GM19099 (cell line): ENCODE data around the gene APBB1IP.

Source experiments
- POLR2A ChIP-seq: IDR thresholded peaks from 3 replicates; pipeline ENCODE4 v1.6.1; 2011; ENCODE audit warnings: low read depth; ENCODE audit not compliant: insufficient read length; ENCODE audit errors: extremely low read depth

APBB1IP gene

GRCh38 chr10:26550774-26551526, 112.8 kb downstream of the APBB1IP start:
- no peak for TF ChIP-seq POLR2A

GRCh38 chr10:26554246-26554645, 116.1 kb downstream of the APBB1IP start:
- TF ChIP-seq POLR2A, result no peak

GRCh38 chr10:26555719-26556368, 117.7 kb downstream of the APBB1IP start:
- no peak for TF ChIP-seq POLR2A

GRCh38 chr10:26556748-26557640, 118.9 kb downstream of the APBB1IP start:
- TF ChIP-seq POLR2A, result no peak

- no peak for TF ChIP-seq POLR2A
Observed at GRCh38 chr10:26557641-26558014, 119.5 kb downstream of the APBB1IP start.

GRCh38 chr10:26566525-26567350, 128.6 kb downstream of the APBB1IP start:
- TF ChIP-seq POLR2A, result no peak

- TF ChIP-seq POLR2A, result no peak
Observed at GRCh38 chr10:26567351-26567721, 129.2 kb downstream of the APBB1IP start.

- TF ChIP-seq POLR2A, result no peak
Observed at GRCh38 chr10:26571655-26572054, 133.5 kb downstream of the APBB1IP start.

- TF ChIP-seq POLR2A, result no peak
Observed at GRCh38 chr10:26573674-26574073, 135.5 kb downstream of the APBB1IP start.

- TF ChIP-seq POLR2A, result no peak
Observed at GRCh38 chr10:26574783-26575182, 136.6 kb downstream of the APBB1IP start.

- TF ChIP-seq POLR2A, result no peak
Observed at GRCh38 chr10:26579256-26580063, 141.3 kb downstream of the APBB1IP start.

- no peak for TF ChIP-seq POLR2A
Observed at GRCh38 chr10:26586211-26586610, 148.1 kb downstream of the APBB1IP start.

- TF ChIP-seq POLR2A, result no peak
Observed at GRCh38 chr10:26588611-26589010, 150.5 kb downstream of the APBB1IP start.

GRCh38 chr10:26593896-26594295, 155.8 kb downstream of the APBB1IP start:
- TF ChIP-seq POLR2A, result no peak
